Colonic mucosa (tissue), 4 donors: ENCODE results near the gene TEX13B. TPM values are rescaled to one million over a fixed set of nuclear protein-coding genes. Genes with fewer than 3 reads are reported as not detected.

Source experiments
- DNase-seq: peaks from one replicate; pipeline ENCODE4 v3.0.0-alpha.2; 2020
- H3K27ac ChIP-seq: fragments of 200-600 bp; one replicate; pipeline ENCODE4 v1.8.0; 2021
- H3K27me3 ChIP-seq: fragments of 200-600 bp; one replicate; pipeline ENCODE4 v1.8.0; 2021
- H3K36me3 ChIP-seq: fragments of 200-600 bp; one replicate; pipeline ENCODE4 v1.8.0; 2021
- H3K4me1 ChIP-seq: fragments of 200-600 bp; one replicate; pipeline ENCODE4 v1.8.0; 2021; ENCODE audit warnings: mild to moderate bottlenecking
- H3K4me3 ChIP-seq: fragments of 200-600 bp; one replicate; pipeline ENCODE4 v1.8.0; 2021
- H3K9ac ChIP-seq, 2 donors: one replicate each; pipeline ENCODE4 v1.7.0; 2013; ENCODE audit warnings: control low read depth in 2 of 2, low read depth in 2 of 2, low read length in 2 of 2
- H3K9me3 ChIP-seq: fragments of 200-600 bp; one replicate; pipeline ENCODE4 v1.8.0; 2021
- intact Hi-C: fragments of 100-400 bp; cut with DNase I; formaldehyde crosslinking; loops from one replicate; pipeline ENCODE4 v1.14.1; 2022
- total RNA-seq, 2 donors: library from RNA; stranded (reverse); fragmentation: NEBNext Ultra II Directional in 1 of 2; extraction: Animal tissue kit (Norgen Biotek cat#: 25700) in 1 of 2; gene quantifications; one replicate each; pipeline ENCODE4 v1.2.1, GENCODE V29; 2021
- TF ChIP-seq, protein P1 (sequence below): fragments of 200-600 bp; IDR thresholded peaks from one replicate; pipeline ENCODE4 v1.8.0; 2022; ENCODE audit warnings: antibody characterized with exemption, mild to moderate bottlenecking
- donor health status: healthy.
- donor health status: DM: no; HTN: no; CAD: no.
- donor health status: DM: no; HTN: no; CAD: no.

The TEX13B gene
- total RNA-seq, 2 donors from 2014 or later: not detected

GRCh38 chrX:108000751-108001150 lies 18.6 kb upstream of the TEX13B start:
- Histone ChIP-seq H3K27ac (no peak overlapping the region), H3K4me3 (no peak overlapping the region), H3K9ac (no peak overlapping the region), H3K4me1 (no peaks in the 10 kb centered on the region), H3K36me3 (no peaks in the 10 kb centered on the region), H3K27me3 (no peaks in the 10 kb centered on the region), H3K9me3 (no peaks in the 10 kb centered on the region)
- intact Hi-C loops: no loop called here
- TF ChIP-seq, protein P1, sequence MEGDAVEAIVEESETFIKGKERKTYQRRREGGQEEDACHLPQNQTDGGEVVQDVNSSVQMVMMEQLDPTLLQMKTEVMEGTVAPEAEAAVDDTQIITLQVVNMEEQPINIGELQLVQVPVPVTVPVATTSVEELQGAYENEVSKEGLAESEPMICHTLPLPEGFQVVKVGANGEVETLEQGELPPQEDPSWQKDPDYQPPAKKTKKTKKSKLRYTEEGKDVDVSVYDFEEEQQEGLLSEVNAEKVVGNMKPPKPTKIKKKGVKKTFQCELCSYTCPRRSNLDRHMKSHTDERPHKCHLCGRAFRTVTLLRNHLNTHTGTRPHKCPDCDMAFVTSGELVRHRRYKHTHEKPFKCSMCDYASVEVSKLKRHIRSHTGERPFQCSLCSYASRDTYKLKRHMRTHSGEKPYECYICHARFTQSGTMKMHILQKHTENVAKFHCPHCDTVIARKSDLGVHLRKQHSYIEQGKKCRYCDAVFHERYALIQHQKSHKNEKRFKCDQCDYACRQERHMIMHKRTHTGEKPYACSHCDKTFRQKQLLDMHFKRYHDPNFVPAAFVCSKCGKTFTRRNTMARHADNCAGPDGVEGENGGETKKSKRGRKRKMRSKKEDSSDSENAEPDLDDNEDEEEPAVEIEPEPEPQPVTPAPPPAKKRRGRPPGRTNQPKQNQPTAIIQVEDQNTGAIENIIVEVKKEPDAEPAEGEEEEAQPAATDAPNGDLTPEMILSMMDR: no peak
- DNase-seq: no peak

- intact Hi-C loops: no loop called here
- Histone ChIP-seq H3K9ac (no peak overlapping the region), H3K27ac (no peak overlapping the region), H3K4me3 (no peak overlapping the region), H3K9me3 (no peaks in the 10 kb centered on the region), H3K36me3 (no peaks in the 10 kb centered on the region), H3K4me1 (no peaks in the 10 kb centered on the region), H3K27me3 (no peaks in the 10 kb centered on the region)
- TF ChIP-seq, protein P1: no peak
- no peak for DNase-seq
Measured at GRCh38 chrX:107996124-107996523, 14.0 kb upstream of the TEX13B start.

DNA sequence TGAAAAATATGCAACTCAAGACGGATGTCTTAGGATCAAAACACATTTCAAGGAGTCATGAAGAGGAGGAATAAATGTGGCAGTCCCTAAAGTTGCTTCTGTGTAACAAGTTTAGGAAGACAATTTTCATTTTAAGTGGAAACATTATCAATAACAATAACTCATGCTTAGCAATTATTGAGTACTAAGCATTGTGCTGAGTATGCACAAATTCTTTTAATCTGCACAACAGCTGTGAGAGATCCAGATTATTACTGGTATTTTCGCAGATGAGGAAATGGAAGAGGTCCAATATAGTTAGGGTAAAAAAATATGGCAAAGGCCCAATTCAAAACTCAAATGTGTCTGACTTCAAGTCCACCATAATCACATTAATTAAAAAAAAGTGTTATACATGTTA lies 2.9 kb upstream of the TEX13B start:
- Histone ChIP-seq H3K27ac (no peak overlapping the region), H3K4me1 (no peaks in the 10 kb centered on the region), H3K9ac (no peak overlapping the region), H3K27me3 (no peaks in the 10 kb centered on the region), H3K36me3 (no peaks in the 10 kb centered on the region), H3K9me3 (no peaks in the 10 kb centered on the region), H3K4me3 (no peak overlapping the region)
- TF ChIP-seq, protein P1: no peak
- intact Hi-C loops: no loop called here
- DNase-seq: no peak

DNA sequence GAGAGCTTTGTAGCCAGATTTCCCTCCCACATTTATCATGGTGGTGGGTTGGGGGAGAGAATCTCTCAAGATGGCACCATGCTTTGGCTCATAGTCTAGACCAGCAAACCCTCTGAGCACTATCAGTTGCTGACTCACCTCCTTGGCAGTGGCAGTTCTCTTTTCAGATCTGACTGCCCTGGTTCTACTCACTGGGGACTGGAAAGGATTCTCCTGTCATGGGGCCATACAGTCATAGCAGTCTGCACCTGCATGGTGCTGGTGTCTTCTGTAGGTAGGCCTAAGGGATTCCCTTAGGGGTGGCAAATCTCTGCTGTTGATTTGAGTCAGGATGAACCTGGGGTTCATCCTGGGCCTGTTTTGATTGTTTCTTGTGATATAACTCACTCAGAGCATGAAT lies 2.6 kb downstream of the TEX13B start:
- no peak overlapping the region for H3K27ac ChIP-seq

GRCh38 chrX:107978707-107979307 lies 3.4 kb downstream of the TEX13B start:
- H3K4me3 ChIP-seq: no peak overlapping the region
- intact Hi-C loops: no loop called here
- TF ChIP-seq, protein P1: no peak
- H3K27ac ChIP-seq: no peak overlapping the region
- H3K27me3 ChIP-seq: no peaks in the 10 kb centered on the region
- H3K9me3 ChIP-seq: no peaks in the 10 kb centered on the region
- DNase-seq: no peak
- no peaks in the 10 kb centered on the region for H3K36me3 ChIP-seq
- no peak overlapping the region for H3K9ac ChIP-seq
- H3K4me1 ChIP-seq: no peaks in the 10 kb centered on the region

More for the DNA sequence above, 2.6 kb downstream of the TEX13B start:
- no peaks in the 10 kb centered on the region for H3K9me3 ChIP-seq
- intact Hi-C loops: no loop called here
- H3K4me3 ChIP-seq: no peak overlapping the region
- H3K36me3 ChIP-seq: no peaks in the 10 kb centered on the region
- H3K9ac ChIP-seq: no peak overlapping the region
- no peaks in the 10 kb centered on the region for H3K27me3 ChIP-seq
- no peak for DNase-seq
- H3K4me1 ChIP-seq: no peaks in the 10 kb centered on the region
- TF ChIP-seq, protein P1: no peak
